Stimulated activated naive CD8-positive, alpha-beta T cell treated with anti-CD3 and anti-CD28 coated beads, Interleukin-15, Interleukin-2, amounts not matched to agents 100 U/mL and 50 U/mL, for 24 hours (primary cell): ENCODE results near the gene TMEM144.
"Not testable (repeated sequence)": the region's sequence is repeated elsewhere in the genome, so short reads cannot be mapped to it uniquely, and the experiment has no call there.

Experiments used
- ATAC-seq: fragments of 150-1000 bp; cut with Tn5 transposase; one replicate; pipeline ENCODE4 v1.10.0; 2021
- DNase-seq: peaks from one replicate; pipeline ENCODE4 v3.0.0; 2021

The TMEM144 gene

DNA sequence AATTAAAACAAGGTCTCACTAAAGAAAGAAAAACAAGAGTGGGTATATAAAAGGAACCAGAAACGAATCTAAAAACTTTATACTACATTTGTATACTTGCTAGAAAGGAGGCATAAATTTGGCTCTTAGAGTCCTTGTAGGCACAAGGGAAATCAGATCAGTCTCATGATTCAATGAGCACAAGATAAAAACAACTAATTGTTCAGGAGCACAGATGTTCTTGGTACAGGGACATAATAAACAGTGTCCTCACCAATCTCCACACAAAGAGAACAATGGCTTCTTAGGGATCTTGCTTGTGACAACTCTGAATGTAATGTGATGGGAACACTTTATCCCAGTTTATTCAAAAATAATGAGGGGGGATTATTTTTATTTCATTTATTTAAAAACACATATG lies 28.3 kb downstream of the TMEM144 start:
- ATAC-seq (no peak), DNase-seq (no peak)

DNA sequence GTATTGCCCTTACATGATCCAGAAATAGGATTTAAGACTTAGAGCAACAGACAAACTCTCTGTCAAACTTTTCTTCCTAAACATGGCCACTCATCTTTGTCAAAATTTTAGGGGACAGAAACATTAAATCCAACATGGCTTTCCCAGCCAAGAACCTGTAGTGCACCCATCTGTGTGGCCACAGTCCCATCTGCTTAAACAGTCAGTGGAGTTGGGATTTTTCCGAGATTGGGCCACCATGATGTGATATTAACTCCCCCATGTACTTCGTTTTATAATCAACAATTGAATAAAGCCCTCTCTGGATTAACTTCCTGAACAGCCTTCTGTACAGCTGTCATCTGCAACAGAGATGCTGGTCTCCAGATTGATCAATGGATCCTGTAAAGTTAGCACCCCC lies 28.9 kb downstream of the TMEM144 start:
- ATAC-seq (no peak), DNase-seq (no peak)

DNA sequence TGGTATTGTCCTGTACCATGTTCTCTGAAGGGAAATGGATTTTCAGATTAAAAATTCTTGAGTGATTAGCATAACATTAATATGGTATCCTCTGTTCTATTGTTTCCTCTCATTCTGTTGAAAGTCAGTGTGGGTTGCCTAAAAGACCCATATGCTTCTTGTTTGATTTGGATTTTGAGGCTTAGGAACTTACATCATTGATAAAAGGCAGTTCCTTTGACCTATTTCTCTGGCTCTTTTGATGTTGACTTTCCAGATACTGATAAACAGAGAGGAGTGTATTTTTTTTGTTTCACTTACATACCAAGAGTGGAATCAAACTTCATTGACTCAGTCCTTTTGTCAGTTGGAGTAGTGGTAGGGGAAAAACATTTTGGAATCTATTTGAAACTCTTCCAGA lies 32.8 kb downstream of the TMEM144 start:
- ATAC-seq = no peak
- DNase-seq = no peak

DNA sequence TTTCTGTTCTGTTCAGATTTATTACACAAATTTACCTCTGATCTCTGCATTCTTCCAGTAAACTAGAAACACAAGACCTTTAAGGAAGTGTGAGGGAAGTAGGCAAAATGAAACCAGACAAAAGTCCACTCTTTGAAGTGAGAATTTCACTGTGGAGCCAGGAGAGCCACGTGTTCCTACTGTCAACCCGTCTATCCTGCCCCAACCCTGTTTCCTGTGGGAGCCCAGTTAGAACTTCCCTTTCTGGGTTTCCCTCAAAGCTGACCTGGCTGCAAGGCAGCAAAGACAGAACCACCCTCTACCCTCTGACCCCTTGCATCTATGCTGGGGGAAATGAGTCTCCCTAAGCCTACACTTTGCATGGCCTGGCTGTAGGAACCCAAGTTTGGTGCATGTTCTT lies 40.0 kb downstream of the TMEM144 start:
- ATAC-seq (no peak), DNase-seq (no peak)

DNA sequence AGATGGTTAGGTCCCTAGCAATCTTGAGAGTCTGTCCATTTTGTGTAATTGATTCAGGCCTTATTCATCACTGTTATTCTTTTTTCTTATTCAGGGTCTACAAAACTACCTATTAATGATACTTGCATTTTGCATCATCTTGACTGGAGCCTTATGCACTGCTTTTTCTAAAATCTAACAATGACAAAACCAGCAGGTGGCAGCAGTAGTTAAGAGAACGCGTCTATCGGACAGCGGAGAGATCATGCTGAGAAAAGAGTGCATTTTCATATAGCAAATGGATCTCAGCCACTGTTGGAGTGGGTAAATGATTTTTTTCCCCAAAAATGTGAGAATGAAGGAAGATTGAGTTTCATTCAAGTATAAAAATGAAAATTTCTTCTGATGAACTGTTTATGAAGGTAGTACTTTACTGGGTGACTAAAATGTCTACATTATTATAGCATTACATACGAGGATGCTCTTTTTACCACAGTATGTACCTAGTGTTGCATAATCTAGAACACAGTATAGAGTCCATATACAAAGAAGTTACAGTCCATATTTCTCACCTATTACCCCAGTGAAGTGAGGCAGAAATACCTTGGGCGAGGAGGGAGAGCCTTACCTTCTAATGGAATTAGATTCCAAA lies 43.2 kb downstream of the TMEM144 start:
- peak; percentile 57 for ATAC-seq
- DNase-seq = peak; percentile 43

DNA sequence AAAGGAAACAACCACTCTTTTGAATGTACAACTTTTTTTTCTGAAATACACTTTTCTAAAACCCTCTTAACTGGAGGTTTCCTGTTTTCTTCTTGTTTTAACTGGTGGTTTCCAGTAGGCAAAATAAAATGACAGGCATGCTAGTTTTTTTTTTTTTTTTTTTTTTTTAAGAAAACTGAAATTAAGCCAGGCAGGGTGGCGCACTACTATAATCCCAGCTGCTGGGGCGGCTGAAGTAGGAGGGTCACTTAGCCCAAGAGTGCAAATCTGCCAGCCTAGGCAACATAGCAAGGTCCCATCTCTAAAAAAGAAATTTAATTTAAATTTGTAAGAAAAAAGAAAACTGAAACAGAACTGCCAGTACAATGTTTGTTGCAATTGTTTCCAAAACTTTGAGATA lies 44.0 kb downstream of the TMEM144 start:
- ATAC-seq = no peak
- no peak for DNase-seq

DNA sequence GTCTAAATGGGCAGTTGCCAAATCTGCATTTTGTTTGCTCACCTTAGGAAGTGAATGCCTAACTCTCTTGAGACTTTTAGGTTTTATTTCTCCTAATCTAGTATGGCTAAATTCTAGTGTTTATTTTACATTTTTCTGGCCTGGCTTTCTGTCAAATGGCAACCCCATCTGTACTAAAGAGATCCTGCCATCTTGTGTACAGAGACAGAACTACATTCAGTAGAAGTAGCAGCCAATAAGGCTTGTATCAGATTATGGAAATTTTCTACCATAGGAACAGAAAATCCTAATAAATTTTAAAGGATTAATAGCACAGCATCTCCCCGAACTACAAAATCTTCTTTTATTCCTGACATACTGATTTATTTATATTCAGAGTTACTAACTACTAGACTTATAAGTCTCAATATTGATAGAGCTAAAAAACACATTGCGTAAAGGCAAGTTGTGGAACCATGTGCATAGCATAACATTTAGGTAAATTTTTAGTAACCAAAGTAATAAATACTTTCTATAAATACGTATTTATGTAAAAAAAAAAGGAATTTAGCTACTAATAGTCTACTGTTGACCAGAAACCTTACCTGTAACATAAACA lies 45.5 kb downstream of the TMEM144 start:
- DNase-seq (no peak), ATAC-seq (no peak)

DNA sequence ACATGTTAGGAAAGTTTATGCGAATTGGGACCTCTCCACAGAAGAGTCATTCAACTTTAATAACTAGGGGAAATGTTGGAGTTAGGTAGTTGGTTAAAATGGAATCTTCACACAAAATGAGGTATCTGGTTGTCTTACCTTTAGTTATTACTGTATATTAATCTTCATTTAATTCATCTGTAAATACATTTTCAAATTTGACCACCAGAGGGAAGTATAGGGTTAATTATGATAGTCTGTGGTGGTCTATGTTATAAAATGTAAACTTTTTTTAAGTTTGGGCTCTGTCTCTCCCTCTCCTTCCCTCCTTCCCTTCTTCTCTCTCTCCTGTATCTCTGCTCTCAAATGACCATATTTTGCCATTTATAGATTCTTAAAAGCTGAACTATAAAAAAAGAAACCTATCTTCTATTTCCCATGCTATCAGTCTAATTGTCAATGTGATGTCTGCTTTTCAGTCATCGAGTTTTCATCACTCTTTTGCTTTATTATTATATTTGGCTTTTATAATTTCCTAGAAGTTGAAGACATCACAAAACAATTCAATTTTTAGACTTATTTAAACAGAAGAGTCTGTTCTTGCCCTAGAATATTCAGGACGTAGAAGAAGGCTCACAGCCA lies 49.8 kb downstream of the TMEM144 start:
- DNase-seq = no peak
- no peak for ATAC-seq

DNA sequence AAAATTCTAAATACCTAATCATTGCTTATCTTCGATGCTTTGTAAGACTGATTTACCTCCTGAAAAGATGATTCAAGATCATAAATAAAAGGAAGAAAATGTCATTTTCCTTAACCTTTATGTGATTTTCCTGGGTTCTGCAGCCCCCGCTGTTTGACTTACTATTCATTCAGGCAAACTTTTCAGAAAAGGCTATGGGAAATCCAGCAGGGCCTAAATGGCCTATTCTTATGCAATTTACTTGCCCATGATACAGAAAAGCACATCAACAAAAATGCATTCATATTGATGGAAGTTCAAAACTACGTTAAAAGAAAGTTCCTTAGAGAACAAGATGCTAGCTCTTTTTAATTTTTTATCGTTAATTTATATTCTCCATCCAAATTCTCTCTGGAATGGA lies 51.2 kb downstream of the TMEM144 start:
- ATAC-seq (no peak), DNase-seq (no peak)

DNA sequence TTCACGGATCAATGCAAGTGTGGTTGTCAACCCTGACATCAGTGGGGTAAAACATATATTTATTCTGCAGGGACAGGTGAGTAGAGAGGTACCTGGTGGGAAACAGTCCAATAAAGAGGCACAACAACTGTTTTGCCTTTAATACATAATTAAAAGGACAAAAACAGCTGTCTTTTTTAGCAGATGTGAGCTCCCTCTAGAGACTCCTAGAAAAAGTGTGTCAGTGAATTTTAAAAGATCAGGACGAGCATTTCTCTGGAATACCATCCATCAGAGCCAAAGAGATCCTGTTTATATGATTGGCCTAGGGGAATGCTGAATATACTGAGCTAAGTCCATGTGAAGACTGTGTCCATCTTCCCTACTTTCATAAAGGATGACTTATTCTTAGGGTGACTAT lies 58.3 kb downstream of the TMEM144 start:
- no peak for ATAC-seq
- no peak for DNase-seq

DNA sequence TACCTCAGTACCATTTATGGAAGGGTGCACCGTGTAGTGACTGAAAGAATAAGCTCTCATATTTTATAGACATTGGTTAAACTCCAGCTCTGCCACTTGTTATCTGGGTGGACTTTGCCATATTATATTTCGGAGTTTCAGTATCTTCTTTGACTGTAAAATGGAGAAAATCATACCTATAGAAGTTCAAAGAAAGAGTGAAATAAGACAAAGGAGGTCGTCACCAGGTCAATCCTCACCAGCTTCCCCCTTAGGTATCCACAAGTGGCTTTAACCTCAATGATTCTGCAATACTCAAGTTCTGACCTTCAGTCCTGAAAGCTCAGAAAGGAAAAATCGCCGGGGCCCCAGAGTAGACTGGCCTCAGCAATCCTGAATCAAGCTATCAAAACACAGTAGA lies 64.3 kb downstream of the TMEM144 start:
- ATAC-seq = no peak
- no peak for DNase-seq

DNA sequence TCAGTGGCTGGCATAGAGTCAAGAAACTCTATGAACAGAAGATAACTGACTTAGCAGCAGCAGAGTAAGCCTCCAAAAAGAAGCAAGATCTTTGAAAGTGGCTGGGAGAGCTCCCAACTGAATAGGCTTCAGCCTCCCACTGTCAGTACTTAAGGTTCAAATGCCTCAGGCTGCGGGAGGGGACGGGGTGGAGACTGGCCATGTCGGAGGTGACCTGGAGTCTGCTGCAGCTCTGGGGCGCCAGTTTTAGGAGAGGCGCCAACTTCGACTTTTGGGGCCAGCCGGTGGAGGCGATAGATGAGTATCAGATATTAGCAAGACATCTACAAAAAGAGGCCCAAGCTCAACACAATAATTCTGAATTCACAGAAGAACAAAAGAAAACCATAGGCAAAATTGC lies 67.3 kb downstream of the TMEM144 start:
- DNase-seq (no peak), ATAC-seq (no peak)

DNA sequence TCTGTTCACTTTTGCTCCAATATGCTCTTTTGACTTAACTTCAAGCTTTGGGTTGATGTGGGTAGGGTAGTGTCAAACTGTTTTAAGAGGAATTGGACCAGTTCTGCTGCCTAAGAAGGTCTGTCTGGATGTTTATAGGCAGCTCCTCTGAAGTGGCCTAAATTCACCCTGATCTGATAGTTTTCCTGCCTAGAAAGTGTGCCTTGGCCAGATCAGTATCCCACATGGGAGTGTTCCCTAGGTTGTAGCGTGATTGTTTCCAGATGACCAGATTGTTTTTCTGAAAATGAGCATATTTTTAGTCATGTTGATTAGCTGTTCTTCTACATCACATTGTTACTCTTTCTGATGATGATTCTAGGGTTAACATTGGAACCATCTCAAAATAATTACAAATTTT lies 68.8 kb downstream of the TMEM144 start:
- not testable (repeated sequence) for ATAC-seq, DNase-seq

DNA sequence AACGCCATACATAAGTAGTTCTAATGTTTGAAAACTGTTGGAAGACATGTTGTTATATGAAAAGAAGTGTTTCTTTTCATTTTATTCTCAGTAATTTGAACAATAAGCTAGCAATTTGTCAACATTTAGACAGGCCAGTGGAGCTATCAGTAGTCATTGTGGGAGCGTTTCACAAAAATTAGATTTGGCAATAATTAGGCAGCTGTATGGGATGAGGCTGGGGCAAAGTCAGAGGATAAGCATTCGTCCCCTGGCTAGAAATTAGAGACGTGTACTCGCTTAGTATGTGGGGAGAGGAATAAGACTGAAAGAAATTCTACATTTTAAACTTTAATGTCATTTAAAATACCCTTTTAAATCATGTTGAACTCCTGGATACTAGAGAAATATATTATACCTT lies 70.6 kb downstream of the TMEM144 start:
- ATAC-seq = no peak

DNA sequence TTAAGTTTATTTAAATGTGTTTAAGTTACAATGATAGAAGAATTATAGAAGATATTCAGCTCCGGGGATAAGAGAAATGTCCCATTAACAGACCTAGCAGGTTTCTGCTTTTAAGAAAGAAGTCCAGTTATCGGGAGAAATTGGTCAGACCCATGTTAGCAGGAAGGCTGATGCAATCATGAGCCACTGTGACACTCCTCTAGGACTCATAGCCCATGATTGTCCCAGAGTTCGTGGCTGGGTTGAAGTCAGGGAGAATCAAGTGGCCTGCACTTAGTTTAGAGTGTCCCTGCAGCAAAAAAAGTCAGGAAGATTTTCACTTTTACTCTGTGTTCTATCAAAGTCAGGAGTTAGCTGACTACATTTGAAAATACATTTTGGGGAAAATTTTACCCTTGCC lies 72.0 kb downstream of the TMEM144 start:
- DNase-seq (no peak), ATAC-seq (no peak)

More for the DNA sequence above, 70.6 kb downstream of the TMEM144 start:
- no peak for DNase-seq

DNA sequence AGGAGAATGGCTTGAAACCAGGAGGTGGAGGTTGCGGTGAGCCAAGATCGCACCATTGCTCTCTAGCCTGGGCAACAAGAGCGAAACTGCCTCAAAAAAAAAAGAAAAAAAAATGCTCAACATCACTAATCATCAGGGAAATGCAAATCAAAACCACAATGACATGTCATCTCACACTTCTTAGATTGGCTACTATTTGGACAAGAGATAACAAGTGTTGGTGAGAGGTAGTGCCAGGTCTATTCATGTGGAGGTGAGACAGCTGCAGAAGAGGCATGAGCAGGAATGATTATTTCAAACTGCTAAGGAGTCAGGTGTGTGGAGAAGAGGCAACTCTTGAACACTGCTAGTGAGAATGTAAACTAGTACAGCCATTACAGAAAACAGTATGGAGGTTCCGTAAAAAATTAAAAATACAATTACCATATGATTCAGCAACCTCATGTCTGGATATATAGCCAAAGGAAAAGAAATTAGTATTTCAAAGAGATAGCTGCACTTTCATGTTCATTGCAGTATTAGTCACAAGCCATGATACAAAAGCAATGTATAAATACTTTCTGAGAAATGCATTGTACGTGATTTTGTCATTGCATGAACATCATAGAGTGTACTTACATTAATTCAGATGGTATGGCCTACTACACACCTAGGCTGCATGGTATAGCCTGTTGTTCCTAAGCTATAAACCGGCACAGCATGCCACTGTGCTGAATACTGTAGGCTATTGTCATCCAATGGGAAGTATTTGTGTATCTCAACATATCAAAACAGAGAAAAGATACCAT lies 75.3 kb downstream of the TMEM144 start:
- DNase-seq (no peak), ATAC-seq (no peak)

DNA sequence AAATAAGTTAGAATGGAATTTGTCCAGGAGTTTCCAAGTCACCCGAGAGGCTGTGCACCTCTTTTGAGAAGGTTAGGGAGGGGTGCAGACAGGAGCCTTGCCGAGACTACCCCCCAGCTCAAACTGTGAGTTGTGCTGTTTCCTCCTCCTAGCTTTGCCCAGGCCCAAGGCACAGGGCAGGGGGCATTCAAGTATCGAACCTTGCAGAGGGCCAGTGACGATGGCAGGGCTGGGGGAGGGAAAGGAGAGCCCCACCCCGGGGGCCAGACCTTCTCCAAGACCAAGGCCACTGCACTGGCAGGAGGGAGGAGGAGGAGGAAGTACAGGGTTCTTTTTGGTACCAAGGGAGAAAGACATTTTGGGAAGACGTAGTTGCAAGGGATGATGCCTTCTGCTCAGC lies 80.6 kb downstream of the TMEM144 start:
- DNase-seq (no peak), ATAC-seq (no peak)

DNA sequence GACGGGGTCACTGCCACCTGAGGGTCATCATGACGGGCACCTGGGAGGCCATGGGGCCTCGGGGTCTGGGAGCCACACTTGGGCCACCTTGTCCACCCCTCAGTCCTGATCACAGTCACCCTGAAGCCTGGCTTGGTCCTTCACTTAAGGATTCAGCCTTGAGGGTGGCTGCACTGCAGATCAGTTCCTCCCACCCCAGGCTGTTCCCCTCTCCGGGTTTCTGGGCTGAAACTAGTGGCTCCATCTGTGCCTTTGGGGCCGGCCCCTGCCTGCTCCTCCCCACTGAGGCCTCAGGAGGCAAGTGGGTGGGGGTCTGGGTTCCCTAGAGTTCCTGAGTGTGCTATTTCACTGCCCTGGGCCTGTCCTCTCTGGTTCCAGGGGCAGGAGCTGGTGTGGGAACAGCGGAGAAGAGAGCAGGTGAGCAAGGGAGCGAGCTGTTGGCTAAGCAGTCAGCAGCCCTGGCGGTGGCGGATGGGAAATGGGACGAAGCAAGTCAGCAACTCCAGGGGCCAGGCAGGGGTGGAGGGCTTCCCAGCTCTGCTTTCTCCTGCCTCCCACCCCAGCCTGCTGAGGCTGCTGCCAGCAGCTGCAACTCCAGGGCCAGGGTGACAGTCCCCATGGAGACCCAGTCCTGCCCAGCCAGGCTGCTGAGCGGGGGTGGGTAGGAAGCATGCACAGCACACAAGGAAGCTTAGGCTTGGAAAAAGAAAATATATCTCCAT lies 81.2 kb downstream of the TMEM144 start:
- ATAC-seq = no peak
- DNase-seq = no peak

DNA sequence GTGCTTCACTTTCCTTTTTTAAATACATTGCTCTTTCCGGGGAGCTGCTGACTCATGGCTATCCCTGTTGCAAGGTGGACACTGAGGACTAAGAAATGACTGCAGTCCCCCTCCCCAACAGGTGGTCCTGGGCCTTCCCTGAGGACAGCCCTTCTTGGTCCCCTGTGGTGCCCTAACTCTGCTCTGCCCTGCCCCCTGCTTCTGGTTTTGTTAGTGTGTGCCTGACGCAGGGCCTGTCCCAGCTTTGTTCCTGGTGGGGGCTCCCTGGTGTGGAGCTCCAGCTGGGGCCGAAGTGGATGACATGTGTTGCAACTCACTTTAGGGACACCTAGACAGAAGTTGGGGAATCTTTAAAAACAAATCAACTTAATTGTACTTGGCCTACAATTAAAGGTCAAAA lies 81.9 kb downstream of the TMEM144 start:
- no peak for DNase-seq
- ATAC-seq = no peak

DNA sequence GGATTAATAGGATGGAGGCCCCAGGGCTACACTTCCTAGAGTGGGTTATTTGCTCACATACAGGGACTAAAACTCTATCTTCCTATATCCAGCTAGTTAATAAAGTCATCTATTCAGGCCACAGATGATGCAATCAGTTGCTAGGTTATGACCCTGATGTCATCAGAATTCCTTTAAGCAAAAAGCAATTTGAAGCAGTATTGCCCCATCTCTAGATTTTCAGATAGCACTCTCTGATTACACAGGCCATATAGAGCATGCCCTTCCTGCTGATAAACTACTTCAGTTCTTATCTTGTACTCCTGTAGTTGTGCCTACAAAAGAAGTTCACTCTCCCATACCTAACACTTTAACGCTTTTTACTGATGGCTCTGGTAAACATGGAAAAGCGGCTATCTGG lies 84.8 kb downstream of the TMEM144 start:
- DNase-seq (no peak), ATAC-seq (no peak)

DNA sequence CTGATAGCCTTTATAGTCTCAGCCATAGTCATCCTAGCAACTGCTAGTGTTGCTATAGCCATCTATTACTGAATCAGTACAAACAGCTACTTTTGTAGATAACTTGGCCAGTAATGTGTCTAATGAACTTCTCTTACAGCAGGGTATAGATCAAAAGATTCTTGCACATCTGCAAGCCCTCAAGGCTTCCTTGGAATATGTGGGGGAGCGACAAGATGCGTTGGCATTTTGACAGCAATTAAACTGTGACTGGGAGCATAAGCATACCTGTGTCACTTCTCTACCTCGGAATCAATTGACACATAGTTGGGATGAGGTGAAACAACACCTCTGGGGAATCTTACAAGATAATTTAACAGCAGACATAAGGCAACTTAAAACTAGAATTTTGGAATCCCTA lies 87.6 kb downstream of the TMEM144 start:
- DNase-seq (no peak), ATAC-seq (no peak)

DNA sequence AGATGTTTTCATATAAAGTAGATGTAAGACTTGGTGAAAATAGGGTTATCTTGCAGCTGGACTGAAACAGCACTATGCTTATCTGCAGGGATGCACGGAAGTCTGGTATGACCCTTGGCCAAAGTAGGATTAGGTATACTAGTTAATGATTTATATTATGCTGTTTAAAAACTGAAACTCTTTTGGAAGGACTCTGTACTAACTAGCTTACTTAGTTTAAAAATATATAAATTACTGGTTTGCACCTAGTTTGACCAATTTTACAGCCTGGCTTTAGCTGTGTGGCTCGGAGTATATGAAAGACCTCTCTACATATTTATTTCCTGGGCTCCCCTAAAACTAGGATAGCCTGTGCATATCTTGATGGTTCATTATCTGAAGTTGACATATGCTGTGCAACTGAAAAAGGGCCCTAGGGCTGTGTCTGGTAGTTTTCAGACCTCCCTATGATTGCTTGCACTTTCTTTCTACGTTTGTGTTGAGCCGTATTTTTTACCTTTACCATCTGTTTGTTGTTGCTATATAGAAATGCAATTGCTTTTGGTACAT lies 89.2 kb downstream of the TMEM144 start:
- no peak for DNase-seq
- ATAC-seq = no peak
